Measurements from ENCODE around the gene NEO1. TPM values are rescaled to one million over a fixed set of nuclear protein-coding genes. Genes with fewer than 3 reads are reported as not detected.

NEO1 gene
- total RNA-seq, 1 donor from 2014 or later: 26.6 TPM

DNA sequence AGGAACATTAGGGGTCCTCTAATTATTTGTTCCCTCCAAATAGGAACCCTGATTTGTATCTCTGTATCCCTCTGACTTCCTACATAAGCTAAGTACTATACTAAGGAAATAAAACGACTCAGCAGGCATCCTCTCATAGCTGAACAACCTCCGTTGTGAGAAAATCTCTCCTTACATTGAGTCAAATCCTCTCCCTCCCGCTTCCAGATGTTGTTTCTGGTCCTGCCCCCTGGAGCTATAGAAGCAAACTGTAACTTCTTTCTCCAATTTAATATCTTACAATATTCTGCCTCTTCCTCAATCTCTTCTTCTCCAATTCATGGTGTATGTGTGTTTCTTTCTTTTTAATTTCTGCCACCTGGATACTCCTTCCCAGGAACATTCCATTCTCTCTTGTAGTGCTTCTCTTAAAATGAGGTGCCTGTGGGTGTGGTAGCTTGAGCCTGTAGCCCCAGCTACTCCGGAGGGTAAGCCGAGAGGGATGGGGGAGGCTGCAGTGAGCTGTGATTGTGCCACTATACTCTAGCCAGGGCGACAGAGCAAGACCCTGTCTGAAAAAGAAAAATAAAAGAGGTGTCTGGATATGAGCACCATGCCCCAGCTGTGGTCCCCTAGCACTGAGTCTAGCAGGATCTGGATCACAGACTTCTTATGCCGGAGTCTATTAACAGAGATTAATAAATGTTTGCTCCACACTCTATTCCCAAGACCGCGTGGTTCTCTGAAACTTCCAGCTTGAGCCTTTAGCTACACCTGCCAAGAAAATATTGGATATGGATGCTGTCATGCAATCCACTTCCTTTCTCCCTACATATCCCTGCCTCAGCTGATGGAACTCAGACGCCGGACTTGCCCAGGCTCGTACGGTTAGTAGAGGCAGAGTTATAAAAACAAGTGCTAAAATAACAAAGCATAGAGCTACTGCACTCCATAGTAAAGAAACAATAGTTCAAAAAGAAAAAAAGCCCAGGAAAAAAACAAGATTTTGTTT lies 42.9 kb upstream of the NEO1 start:
- Histone ChIP-seq H3K4me3 (ENCODE audit: low read depth, low read length) (no peak overlapping the region), H3K27me3 (ENCODE audit: control insufficient read depth, insufficient read depth, low read length) (no peaks in the 10 kb centered on the region), H3K36me3 (ENCODE audit: control insufficient read depth, insufficient read depth, low read length) (no peaks in the 10 kb centered on the region)
- no peak for DNase-seq (ENCODE audit: low read depth)
- TF ChIP-seq, protein P1, sequence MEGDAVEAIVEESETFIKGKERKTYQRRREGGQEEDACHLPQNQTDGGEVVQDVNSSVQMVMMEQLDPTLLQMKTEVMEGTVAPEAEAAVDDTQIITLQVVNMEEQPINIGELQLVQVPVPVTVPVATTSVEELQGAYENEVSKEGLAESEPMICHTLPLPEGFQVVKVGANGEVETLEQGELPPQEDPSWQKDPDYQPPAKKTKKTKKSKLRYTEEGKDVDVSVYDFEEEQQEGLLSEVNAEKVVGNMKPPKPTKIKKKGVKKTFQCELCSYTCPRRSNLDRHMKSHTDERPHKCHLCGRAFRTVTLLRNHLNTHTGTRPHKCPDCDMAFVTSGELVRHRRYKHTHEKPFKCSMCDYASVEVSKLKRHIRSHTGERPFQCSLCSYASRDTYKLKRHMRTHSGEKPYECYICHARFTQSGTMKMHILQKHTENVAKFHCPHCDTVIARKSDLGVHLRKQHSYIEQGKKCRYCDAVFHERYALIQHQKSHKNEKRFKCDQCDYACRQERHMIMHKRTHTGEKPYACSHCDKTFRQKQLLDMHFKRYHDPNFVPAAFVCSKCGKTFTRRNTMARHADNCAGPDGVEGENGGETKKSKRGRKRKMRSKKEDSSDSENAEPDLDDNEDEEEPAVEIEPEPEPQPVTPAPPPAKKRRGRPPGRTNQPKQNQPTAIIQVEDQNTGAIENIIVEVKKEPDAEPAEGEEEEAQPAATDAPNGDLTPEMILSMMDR (IDR thresholded peaks at IDR 0.05; ENCODE audit: insufficient read depth, low read length, poor library complexity, severe bottlenecking): no peak

DNA sequence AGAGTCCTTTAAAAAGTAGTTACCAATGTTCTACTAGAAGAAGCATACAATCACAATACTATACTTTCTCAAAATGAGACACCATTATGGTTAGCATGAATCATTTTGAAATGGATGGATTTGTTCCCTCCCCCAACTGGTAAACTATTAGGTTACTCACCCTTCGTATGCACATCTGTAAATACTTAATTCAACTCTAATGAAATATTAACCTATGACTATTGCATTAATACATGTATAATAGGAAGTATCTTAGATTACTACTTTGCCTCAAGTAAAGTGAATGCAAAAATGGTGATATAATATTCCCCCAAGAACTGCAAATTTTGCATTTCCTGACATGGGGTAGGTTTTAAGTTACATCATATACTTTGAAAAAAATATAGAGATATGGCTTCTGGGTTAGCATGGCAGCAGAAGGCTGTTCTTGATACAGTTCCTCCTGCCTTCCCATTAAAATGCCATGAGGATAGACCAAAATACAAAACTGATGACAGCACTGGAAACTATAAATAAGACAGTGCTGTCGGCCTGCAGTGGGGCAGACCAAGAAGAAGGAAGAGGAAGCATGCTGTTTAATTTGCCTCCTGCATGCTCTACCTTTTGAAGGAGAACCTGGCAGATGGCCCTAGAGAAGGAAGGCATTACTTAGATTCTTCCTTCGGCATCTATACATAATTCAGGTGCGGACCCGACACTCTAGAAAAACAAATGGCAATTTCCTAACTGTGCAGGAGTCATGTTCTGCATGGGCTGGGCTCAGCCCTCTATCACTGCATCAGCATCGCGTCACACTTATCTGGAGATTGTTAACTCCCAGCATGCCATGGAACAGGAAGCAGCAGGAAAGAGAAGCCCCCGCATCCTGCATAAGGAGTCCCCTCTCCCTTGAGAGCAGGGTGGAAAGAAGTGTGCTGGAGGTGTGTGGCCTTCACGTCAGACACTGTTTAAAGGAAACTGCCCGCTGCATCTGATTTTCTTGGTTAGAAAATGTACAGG lies 41.8 kb upstream of the NEO1 start:
- H3K27me3 ChIP-seq (ENCODE audit: control insufficient read depth, insufficient read depth, low read length): no peaks in the 10 kb centered on the region
- no peak overlapping the region for H3K4me3 ChIP-seq (ENCODE audit: low read depth, low read length)
- H3K36me3 ChIP-seq (ENCODE audit: control insufficient read depth, insufficient read depth, low read length): no peaks in the 10 kb centered on the region
- DNase-seq (ENCODE audit: low read depth): no peak
- TF ChIP-seq, protein P1 (IDR thresholded peaks at IDR 0.05; ENCODE audit: insufficient read depth, low read length, poor library complexity, severe bottlenecking): no peak

DNA sequence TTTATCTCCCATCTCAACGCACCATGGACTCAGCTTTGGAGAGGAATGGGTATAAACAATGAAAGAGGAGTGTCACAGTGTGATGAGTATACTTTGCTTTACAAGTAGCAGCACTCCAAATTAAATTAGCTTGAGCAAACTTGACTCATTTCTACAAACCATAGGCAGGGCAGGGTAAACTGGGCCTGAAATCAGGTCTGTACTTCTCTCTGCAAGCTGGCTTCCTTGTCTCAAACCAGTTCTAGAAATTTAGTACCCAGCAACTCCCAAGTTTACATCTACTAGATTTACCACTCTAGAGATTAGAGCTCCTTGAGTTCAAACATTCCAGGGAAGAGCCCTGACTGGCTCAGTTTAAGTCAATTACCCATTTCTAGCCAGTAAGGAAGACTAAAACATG lies 37.4 kb upstream of the NEO1 start:
- H3K4me3 ChIP-seq (ENCODE audit: low read depth, low read length): no peak overlapping the region
- H3K27me3 ChIP-seq (ENCODE audit: control insufficient read depth, insufficient read depth, low read length): no peaks in the 10 kb centered on the region
- H3K36me3 ChIP-seq (ENCODE audit: control insufficient read depth, insufficient read depth, low read length): no peaks in the 10 kb centered on the region
- TF ChIP-seq, protein P1 (IDR thresholded peaks at IDR 0.05; ENCODE audit: insufficient read depth, low read length, poor library complexity, severe bottlenecking): no peak
- DNase-seq (ENCODE audit: low read depth): no peak

DNA sequence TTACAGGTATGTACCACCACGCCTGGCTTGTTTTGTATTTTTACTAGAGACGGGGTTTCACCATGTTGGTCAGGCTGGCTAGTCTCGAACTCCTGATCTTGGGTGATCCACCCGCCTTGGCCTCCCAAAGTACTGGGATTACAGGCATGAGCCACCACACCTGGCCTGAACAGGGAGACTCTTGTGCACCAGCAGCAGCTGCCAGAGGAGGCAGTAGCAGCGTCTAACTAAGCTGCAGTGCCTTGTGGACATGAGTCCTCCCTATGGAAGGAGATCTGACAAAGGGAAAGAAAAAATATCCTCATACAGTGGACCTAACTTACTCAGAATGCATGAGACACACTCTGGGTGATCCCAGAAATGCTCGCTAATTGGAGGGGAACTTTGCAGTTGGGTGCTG lies 36.8 kb upstream of the NEO1 start:
- TF ChIP-seq, protein P1 (IDR thresholded peaks at IDR 0.05; ENCODE audit: insufficient read depth, low read length, poor library complexity, severe bottlenecking): no peak
- H3K4me3 ChIP-seq (ENCODE audit: low read depth, low read length): no peak overlapping the region
- no peaks in the 10 kb centered on the region for H3K27me3 ChIP-seq (ENCODE audit: control insufficient read depth, insufficient read depth, low read length)
- no peaks in the 10 kb centered on the region for H3K36me3 ChIP-seq (ENCODE audit: control insufficient read depth, insufficient read depth, low read length)
- DNase-seq (ENCODE audit: low read depth): no peak

DNA sequence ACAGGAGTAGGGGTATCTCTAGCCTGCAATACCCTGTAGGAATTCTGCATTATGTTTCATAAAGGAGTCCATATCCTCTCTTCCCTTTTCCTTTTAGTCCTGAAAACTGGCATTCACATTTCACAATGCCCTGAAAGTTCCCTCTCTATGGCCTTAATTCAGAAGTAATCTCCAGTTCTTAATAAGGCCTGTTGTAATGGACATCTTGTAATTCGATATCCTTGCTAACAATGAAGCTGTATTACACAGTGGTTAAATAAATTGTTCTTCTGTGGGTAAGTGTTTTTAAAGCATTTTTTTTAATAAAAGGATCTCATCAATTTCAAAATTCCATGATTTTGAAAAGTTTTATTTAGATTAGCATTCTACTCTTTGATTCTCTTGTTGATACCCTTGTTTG lies 34.3 kb upstream of the NEO1 start:
- H3K27me3 ChIP-seq (ENCODE audit: control insufficient read depth, insufficient read depth, low read length): no peaks in the 10 kb centered on the region
- no peak for DNase-seq (ENCODE audit: low read depth)
- TF ChIP-seq, protein P1 (IDR thresholded peaks at IDR 0.05; ENCODE audit: insufficient read depth, low read length, poor library complexity, severe bottlenecking): no peak
- no peak overlapping the region for H3K4me3 ChIP-seq (ENCODE audit: low read depth, low read length)
- H3K36me3 ChIP-seq (ENCODE audit: control insufficient read depth, insufficient read depth, low read length): no peaks in the 10 kb centered on the region
